HAP-1 (cell line): ENCODE measurements around the gene TBRG4.

ENCODE experiments used
- DNase-seq, 2 experiments: peaks; one replicate each; pipeline ENCODE4 v3.0.0-alpha.2; 2016 to 2020; ENCODE audit warnings: low spot score in 2 of 2
- H3K27me3 ChIP-seq: fragments of 250-450 bp; sonication (Bioruptor Pico); 2 replicates; pipeline ENCODE4 v1.5.1; 2020; ENCODE audit warnings: low read depth, mild to moderate bottlenecking, moderate library complexity
- H3K36me3 ChIP-seq: fragments of 250-450 bp; sonication (Bioruptor Pico); replicated peaks from 2 replicates; pipeline ENCODE4 v1.5.1; 2020; ENCODE audit warnings: mild to moderate bottlenecking
- H3K4me1 ChIP-seq: fragments of 250-450 bp; sonication (Bioruptor Pico); 2 replicates; pipeline ENCODE4 v1.5.1; 2020; ENCODE audit warnings: mild to moderate bottlenecking
- H3K4me3 ChIP-seq: fragments of 250-450 bp; sonication (Bioruptor Pico); 2 replicates; pipeline ENCODE4 v1.5.1; 2020; ENCODE audit warnings: mild to moderate bottlenecking, moderate library complexity
- H3K9me3 ChIP-seq: fragments of 250-450 bp; sonication (Bioruptor Pico); 2 replicates; pipeline ENCODE4 v1.5.1; 2020; ENCODE audit warnings: mild to moderate bottlenecking, moderate library complexity
- in situ Hi-C: fragments of 300-500 bp; cut with MboI; formaldehyde crosslinking; loops from 3 replicates; pipeline ENCODE4 v1.14.3; 2020; ENCODE audit warnings: low sequenced_read_pairs, inconsistent platforms, mixed read lengths

TBRG4 gene

GRCh38 chr7:45133877-45134276 is 22.4 kb upstream of the TBRG4 start:
- Histone ChIP-seq H3K36me3 (no peaks in the 10 kb centered on the region), H3K4me1 (no peaks in the 10 kb centered on the region), H3K27me3 (no peaks in the 10 kb centered on the region; the same call in 1 of the 2 replicates), H3K9me3 (no peaks in the 10 kb centered on the region), H3K4me3 (no peak overlapping the region)
- in situ Hi-C loops = no loop called here
- DNase-seq = no peak

GRCh38 chr7:45133352-45133751 is 21.9 kb upstream of the TBRG4 start:
- Histone ChIP-seq H3K9me3 (no peaks in the 10 kb centered on the region), H3K4me1 (no peaks in the 10 kb centered on the region), H3K36me3 (no peaks in the 10 kb centered on the region), H3K4me3 (no peak overlapping the region), H3K27me3 (no peaks in the 10 kb centered on the region; the same call in 1 of the 2 replicates)
- in situ Hi-C loops = no loop called here
- no peak for DNase-seq

- no peaks in the 10 kb centered on the region; the same call in 1 of the 2 replicates for H3K27me3 ChIP-seq
- no peak for DNase-seq
- H3K9me3 ChIP-seq = no peaks in the 10 kb centered on the region
- H3K4me3 ChIP-seq = no peak overlapping the region
- in situ Hi-C loops = no loop called here
- no peaks in the 10 kb centered on the region for H3K4me1 ChIP-seq
- H3K36me3 ChIP-seq = no peaks in the 10 kb centered on the region
These were observed 21.3 kb upstream of the TBRG4 start for GRCh38 chr7:45132708-45133320.

- Histone ChIP-seq H3K27me3 (no peaks in the 10 kb centered on the region; the same call in 1 of the 2 replicates), H3K4me3 (no peak overlapping the region), H3K4me1 (no peaks in the 10 kb centered on the region), H3K9me3 (no peaks in the 10 kb centered on the region), H3K36me3 (no peaks in the 10 kb centered on the region)
- DNase-seq = no peak
- in situ Hi-C loops = no loop called here
These were observed 20.4 kb upstream of the TBRG4 start for GRCh38 chr7:45131891-45132290.

GRCh38 chr7:45130910-45131309 is 19.4 kb upstream of the TBRG4 start:
- H3K36me3 ChIP-seq = no peaks in the 10 kb centered on the region

GRCh38 chr7:45129906-45130305 is 18.4 kb upstream of the TBRG4 start:
- Histone ChIP-seq H3K9me3 (no peaks in the 10 kb centered on the region), H3K36me3 (no peaks in the 10 kb centered on the region), H3K27me3 (no peaks in the 10 kb centered on the region), H3K4me3 (no peak overlapping the region), H3K4me1 (no peaks in the 10 kb centered on the region)
- in situ Hi-C loops = no loop called here
- no peak for DNase-seq

More at GRCh38 chr7:45130910-45131309, 19.4 kb upstream of the TBRG4 start:
- H3K4me3 ChIP-seq = no peak overlapping the region
- no peaks in the 10 kb centered on the region for H3K27me3 ChIP-seq
- no peaks in the 10 kb centered on the region for H3K4me1 ChIP-seq
- H3K9me3 ChIP-seq = no peaks in the 10 kb centered on the region
- in situ Hi-C loops = no loop called here
- DNase-seq = no peak

GRCh38 chr7:45129181-45129800 is 17.8 kb upstream of the TBRG4 start:
- DNase-seq = no peak
- H3K36me3 ChIP-seq = no peaks in the 10 kb centered on the region
- in situ Hi-C loops = no loop called here
- H3K9me3 ChIP-seq = no peaks in the 10 kb centered on the region
- H3K4me1 ChIP-seq = no peaks in the 10 kb centered on the region
- no peaks in the 10 kb centered on the region for H3K27me3 ChIP-seq
- H3K4me3 ChIP-seq = no peak overlapping the region

GRCh38 chr7:45126920-45127319 is 15.4 kb upstream of the TBRG4 start:
- no peaks in the 10 kb centered on the region for H3K36me3 ChIP-seq
- in situ Hi-C loops = no loop called here
- H3K4me3 ChIP-seq = no peak overlapping the region
- DNase-seq = no peak
- H3K4me1 ChIP-seq = no peaks in the 10 kb centered on the region
- no peaks in the 10 kb centered on the region for H3K9me3 ChIP-seq
- H3K27me3 ChIP-seq = no peaks in the 10 kb centered on the region

- no peaks in the 10 kb centered on the region for H3K9me3 ChIP-seq
- H3K36me3 ChIP-seq = no peaks in the 10 kb centered on the region
- H3K27me3 ChIP-seq = no peaks in the 10 kb centered on the region
- no peak for DNase-seq
- in situ Hi-C loops = no loop called here
- no peak overlapping the region for H3K4me3 ChIP-seq
- H3K4me1 ChIP-seq = no peaks in the 10 kb centered on the region
These were observed 14.7 kb upstream of the TBRG4 start for GRCh38 chr7:45126201-45126600.

GRCh38 chr7:45125193-45125904 is 13.9 kb upstream of the TBRG4 start:
- no peaks in the 10 kb centered on the region for H3K36me3 ChIP-seq
- in situ Hi-C loops = no loop called here
- no peaks in the 10 kb centered on the region for H3K9me3 ChIP-seq
- H3K4me3 ChIP-seq = no peak overlapping the region
- no peaks in the 10 kb centered on the region for H3K27me3 ChIP-seq
- H3K4me1 ChIP-seq = no peaks in the 10 kb centered on the region
- DNase-seq = no peak

GRCh38 chr7:45123913-45124710 is 12.6 kb upstream of the TBRG4 start:
- Histone ChIP-seq H3K36me3 (no peaks in the 10 kb centered on the region), H3K9me3 (no peaks in the 10 kb centered on the region), H3K27me3 (no peaks in the 10 kb centered on the region), H3K4me1 (no peaks in the 10 kb centered on the region), H3K4me3 (no peak overlapping the region)
- DNase-seq = peak in 1 of 2 experiments; percentile 45
- in situ Hi-C loops = loop anchor here (25.0 kb wide), 2 partner anchors 287 to 537 kb away; partner anchors contain the start of genes H2AZ2 and TMED4

- in situ Hi-C loops = loop anchor here (25.0 kb wide), 2 partner anchors 286 to 536 kb away; partner anchors contain the start of genes H2AZ2 and TMED4
- H3K4me3 ChIP-seq = no peak overlapping the region
- no peaks in the 10 kb centered on the region for H3K4me1 ChIP-seq
- H3K9me3 ChIP-seq = no peaks in the 10 kb centered on the region
- no peaks in the 10 kb centered on the region for H3K27me3 ChIP-seq
- no peaks in the 10 kb centered on the region for H3K36me3 ChIP-seq
- DNase-seq = no peak
These were observed 11.7 kb upstream of the TBRG4 start for GRCh38 chr7:45122975-45123860.

GRCh38 chr7:45119550-45119949 is 8.1 kb upstream of the TBRG4 start:
- Histone ChIP-seq H3K27me3 (no peaks in the 10 kb centered on the region), H3K4me1 (no peaks in the 10 kb centered on the region), H3K4me3 (no peak overlapping the region), H3K36me3 (no peaks in the 10 kb centered on the region), H3K9me3 (no peaks in the 10 kb centered on the region)
- no peak for DNase-seq
- in situ Hi-C loops = loop anchor here (25.0 kb wide), 2 partner anchors 282 to 532 kb away; partner anchors contain the start of genes H2AZ2 and TMED4
